DMS53 (cell line): ENCODE data around the gene TMEM163.
A peak's percentile ranks its signal among the peaks of the same experiment; 100 is the strongest.
"Not testable (repeated sequence)": the region's sequence is repeated elsewhere in the genome, so short reads cannot be mapped to it uniquely, and the experiment has no call there.

Experiments used
- DNase-seq: peaks from one replicate; lab custom pipeline; 2025; lab: John Stamatoyannopoulos, UW

The TMEM163 gene

DNA sequence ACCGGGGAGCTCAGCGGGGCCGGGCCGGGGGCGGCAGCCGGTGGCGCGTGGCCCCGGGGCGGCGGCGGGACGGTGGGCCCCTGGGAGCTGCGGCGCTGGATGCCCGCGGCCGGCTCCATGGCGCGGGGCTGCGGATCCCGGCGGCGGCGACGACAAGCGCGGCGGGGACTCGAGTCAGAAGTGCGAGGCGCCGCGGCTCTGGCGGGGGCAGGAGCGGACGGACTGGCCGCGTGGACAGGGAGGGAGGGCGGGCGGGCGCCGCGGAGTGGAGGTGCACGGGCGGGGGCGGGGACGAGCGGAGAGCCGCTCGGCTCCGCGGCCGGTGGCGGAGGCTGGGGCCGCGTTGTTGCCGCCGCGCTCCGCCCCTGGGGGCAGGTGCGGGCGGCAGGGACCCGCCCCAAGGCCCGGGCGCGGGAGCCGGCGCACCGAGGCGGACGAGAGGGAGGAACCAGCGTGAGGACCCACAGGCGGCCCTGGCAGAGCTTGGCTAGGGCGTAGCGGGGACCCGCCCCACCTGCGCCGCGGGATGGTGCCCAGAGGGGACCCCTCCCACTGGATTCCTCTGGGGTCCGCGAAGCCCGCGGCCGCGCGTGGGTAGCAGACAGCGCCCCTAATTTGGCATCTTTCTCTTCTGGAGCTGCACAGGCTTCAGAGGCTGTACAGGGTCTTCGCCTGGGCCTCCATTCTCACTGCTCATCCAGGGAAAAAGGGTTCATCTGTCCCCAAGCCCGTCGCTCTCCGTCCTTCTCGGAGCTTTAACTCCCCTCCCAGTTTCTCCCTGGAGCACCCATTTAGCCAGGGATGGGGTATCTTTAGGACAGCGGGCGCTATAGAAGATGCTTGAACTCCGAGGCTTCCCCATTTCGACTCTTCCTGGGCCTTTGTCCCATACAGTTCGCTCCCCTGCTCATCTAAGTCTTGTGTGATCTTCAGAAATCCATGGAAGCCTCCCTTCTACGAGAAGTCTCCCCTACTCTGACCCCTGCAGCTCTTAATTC, at the start of gene TMEM163:
TMEM163 (minus strand) TSS at position 184 of the 998 bp plus-strand sequence.
- peak; percentile 73 for DNase-seq

DNA sequence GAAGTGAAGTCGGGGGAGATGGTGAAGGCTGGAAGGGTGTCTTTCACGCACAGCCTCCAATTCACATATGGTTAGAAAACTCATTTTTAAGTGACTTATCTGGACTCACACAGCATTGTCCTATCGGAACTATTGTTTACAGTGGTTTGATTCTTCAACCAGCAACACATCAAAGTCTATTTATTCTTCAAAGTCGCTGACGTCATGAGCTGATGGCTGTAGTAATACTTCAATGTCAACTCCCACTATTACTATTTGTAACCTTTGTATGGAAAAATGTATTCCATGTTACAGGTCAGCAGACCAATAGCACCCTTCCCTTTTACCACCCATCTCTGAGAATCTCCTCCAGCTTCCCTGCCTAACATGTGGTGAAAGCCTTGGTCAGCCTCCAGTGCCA, 47.8 kb upstream of the TMEM163 start:
- no peak for DNase-seq

DNA sequence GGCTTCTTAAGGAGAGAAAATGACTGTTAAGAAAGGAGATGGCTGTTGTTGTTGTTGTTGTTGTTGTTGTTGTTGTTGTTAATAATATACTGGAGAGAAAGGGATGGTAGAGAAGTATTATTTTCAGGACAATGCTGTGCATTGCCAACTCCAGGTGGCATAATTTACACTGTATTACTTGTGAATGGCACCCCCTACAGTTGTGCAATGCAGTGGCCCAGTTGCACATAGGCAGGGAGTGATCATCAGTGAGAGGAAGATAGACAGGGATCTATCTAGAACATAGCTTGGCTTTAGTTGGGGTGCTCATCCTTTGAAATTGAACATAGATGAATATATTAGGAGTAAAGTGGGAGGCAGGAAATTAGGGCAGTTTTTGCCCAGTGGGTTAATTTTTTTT, 47.2 kb upstream of the TMEM163 start:
- no peak for DNase-seq

DNA sequence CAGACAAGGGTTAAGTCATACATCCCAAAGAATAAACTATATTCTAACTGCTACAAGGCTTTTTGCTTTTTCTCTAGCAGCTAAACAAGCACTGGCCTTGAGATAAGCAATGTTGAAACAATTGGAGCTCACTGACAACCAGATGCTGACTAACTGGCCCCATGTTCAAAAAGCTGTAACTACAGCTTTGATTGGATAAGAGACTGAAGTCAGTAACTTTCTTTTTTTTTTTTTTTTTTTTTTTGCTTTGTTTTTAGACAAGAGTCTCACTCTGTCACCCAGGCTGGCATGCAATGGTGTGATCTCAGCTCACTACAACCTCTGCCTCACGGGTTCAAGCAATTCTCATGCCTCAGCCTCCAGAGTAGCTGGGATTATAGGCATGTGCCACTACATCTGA, 45.4 kb upstream of the TMEM163 start:
- no peak for DNase-seq

DNA sequence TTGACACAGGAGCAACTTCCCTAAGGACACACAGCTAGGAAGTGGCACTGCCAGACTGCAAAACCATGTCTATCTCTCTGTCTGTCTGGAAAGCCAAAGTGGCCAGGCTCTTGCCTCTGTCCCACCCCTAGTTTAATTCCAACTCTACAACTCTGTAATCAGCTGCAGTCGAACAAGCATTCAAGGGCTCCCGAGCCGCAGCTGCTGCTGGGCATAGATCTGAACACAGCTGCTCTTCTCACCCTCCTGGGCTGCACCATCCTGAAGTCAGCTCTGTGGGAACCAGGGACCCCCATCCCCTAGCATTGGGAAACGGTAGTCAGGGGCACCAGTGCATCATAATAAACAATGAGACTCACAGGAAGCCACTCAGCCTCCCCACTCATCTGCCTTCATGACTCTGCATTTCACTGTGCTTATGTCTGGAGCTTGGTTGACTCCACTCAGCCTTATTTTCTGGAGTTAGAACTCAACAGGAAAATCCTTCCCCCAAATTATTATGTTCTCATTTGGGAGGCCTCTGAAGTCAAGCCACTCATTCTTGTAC, 44.4 kb upstream of the TMEM163 start:
- DNase-seq, result no peak

DNA sequence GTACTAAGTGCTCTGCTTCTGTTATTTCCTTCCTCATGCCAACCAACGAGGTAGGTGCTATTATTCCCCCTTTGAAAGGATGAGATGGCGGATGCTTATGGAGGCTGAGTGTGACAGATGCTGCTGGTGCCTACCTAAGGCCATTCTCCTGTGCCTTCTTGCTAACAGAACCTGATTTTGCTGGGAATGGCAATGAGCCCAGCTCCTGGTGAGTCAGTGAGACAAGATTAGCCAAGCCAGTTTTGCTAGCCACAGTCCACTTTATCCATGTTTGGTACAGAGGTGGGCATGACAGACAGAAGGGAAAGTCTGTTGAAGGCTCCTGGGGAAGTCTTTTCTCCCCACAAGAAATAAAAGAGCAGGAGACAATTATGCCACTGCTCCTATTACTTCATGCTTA, 43.7 kb upstream of the TMEM163 start:
- DNase-seq, result no peak

DNA sequence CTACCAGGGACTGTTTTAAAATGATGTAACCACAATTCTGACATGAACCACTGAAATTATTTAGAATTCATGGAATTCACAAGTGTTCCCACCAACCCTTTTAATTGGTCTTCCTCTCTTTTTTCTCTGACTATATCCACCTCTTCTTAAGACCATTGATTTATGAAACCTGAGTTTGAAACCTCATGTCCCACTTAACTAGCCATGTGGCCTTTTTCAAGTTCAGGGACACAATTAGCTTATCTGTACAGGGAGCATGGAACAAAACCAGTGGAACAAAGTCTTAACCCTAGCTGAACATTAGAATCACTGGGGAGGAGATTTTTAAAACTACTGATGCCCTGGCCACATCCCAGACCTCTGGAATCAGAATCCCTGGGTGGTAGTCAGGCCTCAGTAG, 41.6 kb upstream of the TMEM163 start:
- no peak for DNase-seq

DNA sequence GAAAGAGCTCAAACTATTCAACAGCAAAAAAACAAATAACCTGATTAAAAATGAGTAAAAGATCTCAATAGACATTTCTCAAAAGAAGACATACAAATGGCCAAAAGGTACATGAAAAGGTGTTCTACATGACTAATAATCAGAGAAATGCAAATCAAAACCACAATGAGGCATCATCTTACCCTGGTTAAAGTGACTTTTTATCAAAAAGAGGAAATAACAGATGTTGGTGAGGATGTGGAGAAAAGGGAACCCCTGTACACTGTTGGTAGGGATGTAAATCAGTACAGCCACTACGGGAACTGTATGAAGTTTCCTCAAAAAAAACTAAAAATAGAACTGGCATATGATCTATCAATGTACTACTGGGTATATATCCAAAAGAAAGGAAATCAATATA, 39.8 kb upstream of the TMEM163 start:
- no peak for DNase-seq

DNA sequence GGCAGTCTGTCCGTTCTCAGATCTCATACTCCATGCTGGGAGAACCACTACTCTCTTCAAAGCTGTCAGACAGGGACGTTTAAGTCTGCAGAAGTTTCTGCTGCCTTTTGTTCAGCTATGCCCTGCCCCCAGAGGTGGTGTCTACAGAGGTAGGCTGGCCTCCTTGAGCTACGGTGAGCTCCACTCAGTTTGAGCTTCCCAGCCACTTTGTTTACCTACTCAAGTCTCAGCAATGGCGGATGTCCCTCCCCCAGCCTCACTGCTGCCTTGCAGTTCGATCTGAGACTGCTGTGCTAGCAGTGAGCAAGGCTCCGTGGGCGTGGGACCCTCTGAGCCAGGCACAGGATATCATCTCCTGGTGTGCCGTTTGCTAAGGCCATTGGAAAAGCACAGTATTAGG, 33.2 kb upstream of the TMEM163 start:
- not testable (repeated sequence) for DNase-seq

DNA sequence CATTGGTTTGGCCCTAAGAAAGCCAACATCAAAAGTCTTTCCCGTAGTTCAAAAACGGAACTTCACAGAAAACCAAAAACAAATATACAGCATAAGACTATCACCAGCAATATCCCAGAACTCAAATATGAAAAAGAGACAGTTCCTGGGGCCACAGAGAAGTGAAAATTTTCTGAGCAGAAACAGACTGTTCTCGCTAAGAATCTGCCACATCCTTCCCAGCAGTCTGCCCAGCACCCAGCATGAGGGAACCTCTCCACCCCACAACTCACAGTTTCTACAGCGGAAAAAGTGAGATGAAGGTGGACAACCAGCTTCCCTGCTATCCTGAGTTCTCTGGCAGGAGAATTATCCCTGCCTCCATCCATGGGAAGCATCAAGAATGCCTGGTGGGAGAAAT, 26.7 kb upstream of the TMEM163 start:
- DNase-seq, result no peak

DNA sequence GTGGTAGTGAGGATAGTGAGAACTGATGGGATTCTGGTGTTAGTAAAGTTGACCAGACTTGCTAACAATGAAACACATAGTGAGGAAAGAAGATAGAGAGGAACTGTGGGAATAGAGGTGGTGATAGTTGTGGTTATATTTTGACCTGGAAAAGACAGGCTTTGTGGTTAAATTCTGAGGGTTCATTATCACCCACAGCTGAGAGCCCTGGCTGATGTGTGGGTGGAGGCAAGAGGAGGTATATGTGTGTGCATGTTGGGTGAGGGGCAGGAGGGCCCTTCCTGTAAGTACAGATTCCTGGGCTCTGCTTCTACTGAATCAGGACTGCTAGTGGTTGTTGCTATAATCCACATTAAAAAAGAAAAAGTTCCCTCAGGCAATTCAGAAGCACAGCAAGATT, 26.2 kb upstream of the TMEM163 start:
- no peak for DNase-seq

DNA sequence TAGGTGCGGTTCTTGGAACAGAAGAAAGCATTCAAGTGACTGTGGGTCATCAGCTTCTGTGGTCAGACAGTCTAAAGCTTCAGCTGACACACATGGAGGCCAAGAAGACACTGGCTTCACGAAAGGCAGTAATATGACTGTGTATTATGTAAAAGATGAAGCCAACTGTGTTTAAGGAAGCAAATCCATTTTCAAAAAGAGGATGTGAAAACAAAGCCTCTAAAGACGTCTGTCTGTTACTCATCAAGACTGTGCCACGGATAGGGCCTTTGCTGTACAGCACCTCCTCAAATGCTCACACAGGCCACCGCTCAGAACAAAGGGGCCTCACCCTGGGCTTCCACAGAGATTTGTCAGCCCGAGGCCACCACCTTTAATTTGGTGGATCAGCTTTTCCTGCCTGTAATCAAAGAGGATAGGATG, 21.1 kb upstream of the TMEM163 start:
- DNase-seq, result no peak

DNA sequence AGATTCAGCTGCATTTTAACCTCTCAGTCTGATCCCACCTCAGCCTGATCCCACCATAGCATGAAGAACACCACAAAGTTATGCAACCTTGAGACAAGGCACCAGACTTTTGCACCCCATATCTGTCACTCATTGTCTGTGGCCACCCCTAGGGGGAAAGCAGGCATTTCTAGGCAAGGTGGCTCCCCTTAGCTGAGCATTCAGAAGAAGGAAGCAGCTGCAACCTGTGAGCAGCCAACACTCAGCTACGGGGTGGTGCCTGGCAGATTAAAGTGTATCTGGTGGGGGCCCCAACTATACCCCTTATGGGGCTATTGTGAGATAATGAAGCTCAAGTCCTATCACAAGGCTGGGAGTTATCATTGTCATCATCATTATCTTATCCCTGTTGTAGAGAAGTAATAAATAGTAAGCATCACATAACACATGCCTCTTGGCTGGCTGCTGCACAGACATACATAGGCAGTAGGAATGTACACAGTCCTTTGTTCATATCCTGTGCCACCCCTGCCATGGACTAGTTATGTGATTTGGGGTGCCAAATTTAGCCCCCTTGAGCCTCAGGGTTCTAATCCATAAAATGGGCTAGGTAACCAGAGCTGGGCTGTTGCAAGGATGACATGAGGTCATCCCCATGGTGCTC, 20.6 kb upstream of the TMEM163 start:
- DNase-seq, result no peak

DNA sequence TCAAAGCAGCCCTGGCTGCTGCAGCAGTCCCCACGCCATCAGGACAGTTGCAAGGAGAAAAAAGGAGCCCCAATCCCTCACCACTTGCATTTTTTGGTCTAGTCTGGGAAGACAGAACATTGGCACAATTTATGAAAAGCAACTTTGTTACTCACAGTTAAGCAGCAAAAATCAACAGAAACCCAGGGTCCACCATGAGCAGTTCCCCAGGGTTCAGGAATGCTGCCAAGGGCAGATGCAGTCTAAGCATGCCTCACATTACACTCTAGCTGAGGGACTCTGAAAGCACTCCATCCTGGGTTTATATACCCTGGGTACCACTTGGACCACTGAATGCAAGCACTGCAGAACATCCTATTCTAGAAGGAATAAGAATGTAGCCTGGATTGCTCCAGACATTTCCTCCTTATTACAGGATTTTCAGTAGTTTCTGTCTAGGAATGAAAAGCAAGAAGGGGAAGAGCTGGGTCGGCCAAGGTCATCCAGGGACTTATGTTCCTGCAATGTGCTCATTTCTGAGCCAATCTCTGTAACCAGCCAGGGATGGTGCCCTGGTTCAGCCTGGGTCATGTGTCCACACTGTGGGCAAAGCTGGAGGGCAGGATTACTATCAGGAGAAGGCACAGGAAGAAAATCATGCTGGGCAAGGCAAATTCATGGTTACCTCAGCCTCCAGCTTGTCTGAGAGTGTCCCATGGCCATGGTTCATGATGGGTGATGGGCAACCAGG, 19.5 kb upstream of the TMEM163 start:
- no peak for DNase-seq

DNA sequence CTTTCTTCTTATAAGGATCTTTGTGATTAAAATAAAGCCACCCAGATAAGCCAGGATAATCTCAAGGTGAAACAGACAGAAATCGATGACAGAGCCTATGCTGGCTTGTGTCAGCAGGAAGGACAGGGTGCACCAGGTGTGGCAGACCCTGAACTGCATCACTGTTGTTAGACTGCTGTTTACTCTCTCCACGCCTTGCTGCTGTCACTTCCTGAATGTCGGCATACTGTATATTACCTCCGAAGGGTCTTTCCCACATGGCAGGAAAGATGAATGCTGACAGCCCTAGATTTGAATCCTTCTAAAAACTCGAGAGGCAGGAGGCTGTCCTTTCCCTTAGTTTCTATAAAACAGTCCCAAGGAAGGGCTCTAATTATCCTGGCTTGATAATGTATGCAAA, 18.9 kb upstream of the TMEM163 start:
- peak; percentile 59 for DNase-seq

DNA sequence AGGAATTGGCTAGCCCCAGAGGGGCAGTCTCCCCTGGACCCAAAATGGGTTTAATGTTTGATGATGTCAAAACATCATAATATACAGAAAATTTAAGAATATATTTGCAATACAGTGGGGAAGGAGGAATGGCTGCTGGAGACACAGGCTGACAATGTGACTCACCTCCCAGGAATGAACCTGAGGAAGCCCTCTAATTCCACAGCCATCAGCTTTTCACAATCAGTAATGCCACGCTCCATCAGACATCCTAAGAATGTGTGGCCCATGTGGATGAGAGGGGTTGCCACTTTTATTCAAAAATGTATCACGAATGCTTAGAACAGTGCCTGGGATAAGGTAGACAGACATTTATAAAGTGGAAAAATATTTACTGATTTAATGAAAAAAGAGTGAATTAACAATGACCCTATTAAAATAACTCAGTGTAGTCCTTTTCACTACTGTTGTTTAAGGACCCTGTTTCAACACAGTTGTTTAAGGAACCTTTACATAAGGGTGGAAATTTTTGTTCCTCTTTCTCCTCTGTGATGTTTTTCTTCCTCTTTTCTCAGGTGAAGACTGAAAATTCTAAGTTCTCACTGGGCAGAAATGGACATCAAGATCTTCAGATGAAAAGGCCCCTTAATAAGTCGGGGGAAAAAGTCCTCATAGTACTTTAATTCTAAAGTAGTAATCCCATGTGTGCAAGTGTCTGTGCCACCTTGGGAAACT, 17.5 kb upstream of the TMEM163 start:
- no peak for DNase-seq

DNA sequence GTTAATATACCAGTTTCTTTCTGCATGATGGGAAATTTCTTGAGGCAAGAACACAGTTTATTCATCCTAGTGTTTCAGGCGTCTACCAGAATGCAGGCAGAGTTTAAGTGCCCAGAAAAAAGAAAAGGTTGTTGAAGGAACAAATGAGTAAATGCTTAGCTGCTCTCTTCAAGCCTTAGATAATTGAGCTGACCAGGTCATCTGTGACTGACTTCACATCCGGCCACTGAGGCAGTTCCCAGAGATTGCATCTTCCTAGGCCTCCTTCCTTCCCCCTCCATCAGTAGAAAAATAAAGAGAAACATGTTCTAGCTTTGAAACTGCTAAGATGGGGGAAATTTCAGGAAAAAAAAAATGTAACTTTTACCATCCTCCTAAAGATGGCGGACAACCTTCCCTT, 9.4 kb upstream of the TMEM163 start:
- DNase-seq, result no peak

DNA sequence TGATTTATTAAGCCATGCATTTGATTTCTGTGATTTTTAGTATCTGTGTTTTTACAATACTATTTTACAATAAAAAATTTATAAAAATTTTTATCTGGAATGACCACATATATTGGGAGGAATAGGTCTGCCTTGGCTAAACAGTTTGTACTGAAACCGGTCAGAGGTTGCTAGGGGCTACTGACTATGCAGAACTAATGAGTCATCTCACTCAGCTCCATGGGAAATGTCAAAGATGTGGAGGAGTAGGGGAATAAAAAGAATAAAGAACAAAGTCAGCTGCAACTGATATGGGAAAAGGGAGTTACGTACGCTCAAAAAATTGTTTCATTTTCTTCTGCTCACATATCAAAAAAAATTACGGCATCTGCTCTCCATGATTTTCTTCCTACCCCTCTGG, 8.6 kb upstream of the TMEM163 start:
- DNase-seq, result peak; percentile 9

DNA sequence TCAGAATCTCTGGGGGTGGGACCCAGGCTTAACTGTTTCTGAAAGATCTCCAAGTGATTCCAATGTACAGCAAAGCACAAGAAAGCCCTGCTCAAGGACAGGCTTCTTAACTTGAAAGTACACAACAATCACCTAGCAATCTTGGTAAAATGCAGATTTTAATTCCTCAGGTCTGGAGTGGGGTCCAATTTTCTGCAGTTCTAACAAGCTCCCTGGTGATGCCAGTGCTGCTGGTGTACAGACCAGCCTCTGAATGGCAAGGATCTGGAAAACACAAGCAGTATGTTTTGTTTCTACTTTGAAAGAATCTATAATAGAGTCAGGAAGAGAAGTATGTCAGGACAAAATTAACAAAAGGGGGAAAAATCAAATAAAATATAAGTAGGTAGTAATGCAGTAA, 7.8 kb upstream of the TMEM163 start:
- no peak for DNase-seq

DNA sequence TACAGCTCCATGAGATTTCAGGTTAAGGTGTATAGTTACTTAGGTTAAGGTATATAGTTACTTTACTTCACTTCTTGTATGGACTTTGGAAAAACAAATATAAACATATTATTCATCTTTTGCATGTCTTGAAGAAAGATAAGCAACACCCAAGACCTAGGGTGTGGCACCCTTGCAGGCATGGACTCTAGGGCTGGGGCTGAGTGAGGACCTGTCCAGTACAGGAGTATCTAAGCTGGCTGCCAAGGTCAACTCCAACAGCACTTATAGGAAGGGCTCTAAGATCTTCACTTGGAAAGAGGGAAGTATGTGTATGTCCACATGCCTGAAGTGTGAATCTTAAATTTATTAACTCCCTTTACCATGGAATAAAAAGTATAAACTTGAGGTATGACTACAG, 7.1 kb upstream of the TMEM163 start:
- DNase-seq, result no peak

DNA sequence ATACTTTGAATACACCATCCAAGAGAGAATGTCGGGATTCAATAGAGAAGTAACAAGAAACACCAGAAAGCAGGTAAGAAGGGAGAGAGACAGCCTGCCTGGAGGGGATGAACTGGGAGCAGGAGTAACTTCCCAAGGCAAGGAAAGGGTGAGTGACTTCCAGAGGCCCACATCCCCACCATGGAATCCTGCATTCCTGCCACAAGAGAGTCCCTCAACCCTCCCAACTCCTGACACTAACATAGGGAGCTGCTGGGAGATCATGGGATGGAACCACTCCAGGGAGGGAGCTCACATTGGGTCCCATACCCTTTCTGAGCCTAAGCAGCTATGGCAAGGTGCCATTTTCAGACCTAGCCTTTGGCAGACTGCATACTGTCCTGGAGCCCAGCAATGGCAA, 5.5 kb upstream of the TMEM163 start:
- DNase-seq, result no peak

DNA sequence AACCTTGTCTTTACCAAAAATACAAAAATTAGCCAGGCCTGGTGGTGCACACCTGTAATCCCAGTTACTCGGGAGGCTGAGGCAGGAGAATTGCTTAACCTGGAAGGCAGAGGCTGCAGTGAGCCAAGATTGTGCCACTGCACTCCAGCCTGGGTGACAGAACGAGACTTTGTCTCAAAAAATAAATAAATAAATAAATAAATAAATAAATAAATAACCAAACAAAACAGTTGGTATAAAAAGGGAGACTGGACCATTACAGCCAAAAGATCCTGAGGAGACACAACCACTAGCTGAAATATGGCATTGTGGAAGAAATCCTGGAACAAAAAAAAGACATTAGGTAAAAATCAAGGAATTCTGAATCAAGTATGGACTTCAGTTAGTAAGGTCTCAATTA, 4.9 kb upstream of the TMEM163 start:
- DNase-seq, result not testable (repeated sequence)
